HL-60 (cell line): ENCODE data around the gene NMT1.

Experiments used
- CTCF ChIP-seq: IDR thresholded peaks from one replicate; pipeline ENCODE4 v1.5.1; 2011; ENCODE audit warnings: low read length, control low read depth, inconsistent platforms; ENCODE audit not compliant: insufficient read depth
- GABPA ChIP-seq: IDR thresholded peaks from 2 replicates; pipeline ENCODE4 v1.6.1; 2012; ENCODE audit warnings: low read depth

GRCh38 chr17:45138911-45139532 lies 77.9 kb downstream of the NMT1 start:
- TF ChIP-seq CTCF (no peak), GABPA (no peak)
